H1 (cell line): ENCODE measurements around the gene HYDIN. TPM values are rescaled to one million over a fixed set of nuclear protein-coding genes. Genes with fewer than 3 reads are reported as not detected.

ENCODE experiments used
- BACH1 ChIP-seq: IDR thresholded peaks from 2 replicates; pipeline ENCODE4 v1.6.1; 2012; ENCODE audit warnings: low read length, improper control_type of control experiment
- BRCA1 ChIP-seq: IDR thresholded peaks from 2 replicates; pipeline ENCODE4 v1.6.1; 2012; ENCODE audit warnings: low read depth, low read length, improper control_type of control experiment
- CBX8 ChIP-seq: fragments of 300-800, 300-1000 bp; sonication (generic); IDR thresholded peaks from 2 replicates; pipeline ENCODE4 v1.7.1; 2016; ENCODE audit warnings: low read depth, low read length, borderline replicate concordance
- polyA plus RNA-seq, 7 experiments: library from polyadenylated mRNA; depleted of rRNA in 3 of 7; stranded (reverse) in 5 of 7; unstranded in 2 of 7; fragments of >200 nt in 5 of 7; fragments of 200-250 nt in 2 of 7; gene quantifications; 1 replicate in 5 of 7; 2 replicates in 1 of 7; 4 replicates in 1 of 7; pipeline versions ENCODE4 v1.2.1 to v1.2.3, GENCODE V29; 2011 to 2013; ENCODE audit warnings: missing spikeins in 2 of 7, mixed read lengths in 2 of 7
- total RNA-seq: library from RNA; stranded (reverse); fragmentation: NEBNext Ultra II Directional; extraction: Animal tissue kit (Norgen Biotek cat#: 25700); gene quantifications from 2 replicates; pipeline ENCODE4 v1.2.1, GENCODE V29; 2021

The HYDIN gene
- total and polyA plus RNA-seq, 2 of the 8 experiments (the other 6 are each of a cell fraction or from before 2014, with no cell fraction given): 1.1 to 1.8 TPM

- TF ChIP-seq CBX8 (no peak), BRCA1 (no peak), BACH1 (no peak)
Observed at GRCh38 chr16:70767377-70768202, 462.9 kb downstream of the HYDIN start (continued).
